NCI-H187 (cell line): ENCODE results near the gene OXCT2.
"Not testable (repeated sequence)": the region's sequence is repeated elsewhere in the genome, so short reads cannot be mapped to it uniquely, and the experiment has no call there.

Experiments
- DNase-seq, 2 experiments: peaks; one replicate each; lab custom pipeline; 2025; lab: John Stamatoyannopoulos, UW

Gene OXCT2

DNA sequence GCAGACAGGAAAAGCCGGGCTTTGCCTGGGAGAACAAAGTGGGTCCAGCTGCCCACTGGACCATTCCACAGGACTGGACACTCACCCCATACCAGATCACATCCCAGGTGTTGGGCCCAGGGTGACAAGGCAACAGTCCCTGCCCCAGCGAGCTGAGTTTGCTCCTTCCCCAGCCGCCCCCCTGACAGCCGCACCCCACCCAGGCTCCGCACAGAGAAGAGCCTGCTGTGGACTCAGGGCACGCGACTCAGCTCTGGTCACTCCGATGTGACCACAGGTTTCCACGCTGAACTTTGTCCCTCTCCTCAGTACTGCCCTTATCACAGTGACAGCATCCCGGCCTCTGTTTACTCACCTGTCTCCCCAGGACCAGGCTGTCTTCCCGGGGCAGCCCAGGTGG is 16.3 kb upstream of the OXCT2 start:
- no peak for DNase-seq

DNA sequence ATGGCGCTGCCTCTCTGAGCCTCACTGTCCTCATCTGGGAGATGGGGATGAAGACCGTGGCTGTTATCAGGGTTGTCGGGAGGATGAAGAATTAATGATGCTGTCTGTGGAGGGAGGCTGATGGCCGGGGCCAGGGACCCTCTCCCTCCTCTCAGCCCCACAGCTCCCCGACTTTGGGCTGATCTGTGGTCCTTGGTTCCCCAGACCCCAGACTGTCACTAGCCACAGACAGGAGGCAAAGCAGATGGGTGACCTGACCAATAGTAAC is 15.9 kb upstream of the OXCT2 start:
- DNase-seq = not testable (repeated sequence)

DNA sequence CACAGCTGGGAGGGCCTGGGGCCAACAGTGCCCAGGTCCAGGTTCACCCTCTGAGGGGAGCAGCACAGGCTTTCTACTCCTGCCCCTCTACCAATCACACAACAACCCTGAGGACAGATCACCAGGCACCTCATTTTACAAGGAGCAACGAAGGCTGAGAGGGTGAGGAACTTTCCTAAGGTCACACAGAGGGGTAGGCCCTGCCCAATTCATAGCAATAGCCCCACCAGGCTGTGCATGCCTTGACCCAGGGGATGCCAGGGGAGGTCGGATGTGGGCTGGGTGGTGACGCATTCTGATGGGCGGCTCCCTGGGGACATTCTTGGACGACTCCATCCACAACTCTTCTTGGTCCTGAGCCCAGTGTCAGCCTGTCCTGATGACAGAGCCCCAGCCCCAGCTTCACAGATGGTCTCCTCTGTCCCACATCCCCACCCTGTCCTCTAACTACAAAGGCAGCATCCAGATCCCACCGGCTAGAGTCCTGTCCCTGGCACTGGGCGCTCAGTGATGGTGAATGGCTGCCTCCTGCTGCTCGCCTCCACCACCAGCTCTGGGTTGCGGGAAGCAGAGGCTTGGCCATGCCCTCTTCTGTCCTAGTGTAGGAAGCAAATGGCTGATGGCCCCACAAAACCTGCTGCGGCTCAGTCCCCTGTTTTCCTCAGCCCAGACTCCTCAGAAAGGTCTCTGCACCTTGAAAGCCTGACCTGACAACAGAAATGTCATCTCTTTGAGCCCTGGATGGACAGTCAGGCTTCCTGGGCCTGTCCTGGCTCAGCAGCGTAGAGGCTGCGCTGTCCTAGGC is 15.4 kb upstream of the OXCT2 start:
- DNase-seq = not testable (repeated sequence)

DNA sequence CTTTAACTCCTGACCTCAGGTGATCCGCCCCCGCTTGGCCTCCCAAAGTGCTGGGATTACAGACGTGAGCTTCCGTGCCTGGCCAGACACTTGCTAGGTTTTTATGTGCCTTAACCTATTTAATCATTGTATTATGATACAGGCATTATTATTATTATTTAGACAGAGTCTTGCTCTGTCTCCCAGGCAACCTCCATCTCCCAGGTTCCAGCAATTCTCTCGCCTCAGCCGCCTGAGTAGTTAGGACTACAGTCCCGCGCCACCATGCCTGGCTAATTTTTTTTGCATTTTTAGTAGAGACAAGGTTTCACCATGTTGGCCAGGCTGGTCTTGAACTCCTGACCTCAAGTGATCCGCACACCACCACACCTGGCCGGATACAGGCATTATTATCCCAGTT is 11.5 kb upstream of the OXCT2 start:
- not testable (repeated sequence) for DNase-seq

DNA sequence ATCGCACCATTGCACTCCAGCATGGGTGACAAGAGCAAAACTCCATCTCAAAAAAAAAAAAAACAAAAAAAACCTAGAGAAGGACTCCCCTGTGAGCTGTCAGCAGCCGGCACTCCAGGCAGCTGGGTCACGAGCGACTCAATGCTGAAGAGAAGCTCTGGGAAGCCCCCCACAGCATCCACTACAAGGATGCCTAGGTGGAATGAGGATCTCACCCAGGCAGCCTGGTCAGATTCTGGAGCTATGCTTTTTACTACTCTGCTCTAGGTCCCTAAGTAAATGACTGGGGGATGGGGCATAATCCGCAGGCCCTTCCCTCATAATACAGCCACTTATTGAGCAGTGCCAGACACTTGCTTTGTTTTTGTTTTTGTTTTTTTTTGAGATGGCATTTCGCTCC is 11.0 kb upstream of the OXCT2 start:
- DNase-seq = no peak

DNA sequence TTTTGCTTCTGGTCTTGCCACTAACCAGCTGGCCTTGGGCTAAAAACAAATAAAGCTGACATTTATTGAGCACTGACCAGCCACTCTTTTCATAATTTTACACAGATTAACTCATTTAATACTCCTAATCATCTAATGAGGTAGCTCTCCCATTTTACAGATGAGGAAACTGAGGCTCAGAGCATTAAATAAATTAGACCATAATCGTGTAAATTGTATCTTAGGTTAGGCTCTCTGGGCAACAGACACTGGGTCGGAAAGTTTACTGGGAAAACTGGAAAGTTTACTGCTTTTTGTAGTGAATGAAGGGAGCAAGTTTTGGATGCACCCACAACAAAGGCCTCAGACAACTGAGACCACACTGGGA is 10.2 kb upstream of the OXCT2 start:
- DNase-seq = no peak

DNA sequence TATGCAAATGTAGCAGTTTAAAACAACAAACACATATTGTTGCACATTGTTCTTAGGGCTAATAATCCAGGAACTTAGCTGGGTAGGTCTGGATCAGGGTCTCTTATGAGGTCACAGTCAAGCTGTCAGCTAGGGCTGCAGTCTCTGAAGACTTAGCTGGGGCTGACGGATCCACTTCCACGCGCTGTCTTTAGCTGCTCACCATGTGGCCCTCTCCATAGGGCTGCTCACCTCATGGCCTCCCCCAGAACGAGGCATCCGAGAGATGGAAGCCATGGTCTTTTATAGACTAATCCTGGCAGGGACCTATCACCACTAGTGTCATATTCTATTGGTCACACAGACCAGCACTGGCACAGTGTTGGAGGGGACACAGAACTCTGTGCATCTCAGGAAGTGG is 8.7 kb upstream of the OXCT2 start:
- no peak for DNase-seq

DNA sequence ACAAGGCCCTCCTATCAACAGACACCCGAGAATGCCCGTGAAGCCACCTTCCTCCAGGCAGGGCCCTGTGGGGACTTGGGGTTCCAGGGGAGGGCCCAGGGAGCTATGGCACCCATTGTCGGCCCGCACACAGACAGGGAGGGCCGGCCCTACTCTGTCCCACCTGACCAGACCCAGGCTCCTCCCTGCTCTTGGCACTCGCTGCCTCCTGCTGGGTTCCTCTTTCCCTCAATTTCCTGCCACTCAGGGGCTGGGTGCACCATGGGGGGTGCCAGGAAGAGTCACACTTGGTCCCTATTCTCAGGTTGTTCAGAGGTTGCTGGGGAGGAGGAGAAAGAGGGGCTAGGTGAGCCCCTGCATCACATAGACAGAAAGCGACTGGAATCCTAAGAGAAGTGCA is 8.0 kb upstream of the OXCT2 start:
- no peak for DNase-seq

DNA sequence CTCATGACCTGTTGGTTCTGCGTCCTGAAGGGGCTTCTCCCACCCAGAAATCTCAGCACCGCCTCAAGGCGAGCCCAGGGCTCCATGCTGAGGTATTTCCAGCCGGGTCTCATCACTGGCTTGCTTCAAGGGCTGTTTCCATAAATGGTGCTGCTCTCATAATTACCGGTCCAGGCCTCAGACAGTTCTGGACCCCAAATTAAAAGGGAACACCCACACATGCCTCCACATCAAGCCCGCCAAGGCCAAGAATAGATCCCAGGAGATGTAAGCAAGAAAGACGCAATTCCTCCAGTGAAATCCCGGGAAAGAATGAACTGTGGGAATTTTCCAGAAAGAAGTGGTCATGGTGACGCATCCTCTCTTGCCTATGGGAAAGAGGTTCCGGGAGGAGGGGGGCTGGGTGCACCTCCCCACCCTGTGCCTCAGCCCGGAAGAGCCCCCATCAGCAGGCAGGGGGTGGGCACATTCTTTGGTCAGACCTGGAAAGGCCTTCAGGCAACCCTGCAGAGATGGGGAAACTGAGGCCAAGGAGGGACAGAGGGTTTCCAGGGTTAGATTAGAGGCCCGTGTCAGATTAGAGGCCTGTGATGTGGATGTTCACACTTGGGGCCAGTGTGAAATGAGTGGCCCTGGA is 7.4 kb upstream of the OXCT2 start:
- not testable (repeated sequence) for DNase-seq

DNA sequence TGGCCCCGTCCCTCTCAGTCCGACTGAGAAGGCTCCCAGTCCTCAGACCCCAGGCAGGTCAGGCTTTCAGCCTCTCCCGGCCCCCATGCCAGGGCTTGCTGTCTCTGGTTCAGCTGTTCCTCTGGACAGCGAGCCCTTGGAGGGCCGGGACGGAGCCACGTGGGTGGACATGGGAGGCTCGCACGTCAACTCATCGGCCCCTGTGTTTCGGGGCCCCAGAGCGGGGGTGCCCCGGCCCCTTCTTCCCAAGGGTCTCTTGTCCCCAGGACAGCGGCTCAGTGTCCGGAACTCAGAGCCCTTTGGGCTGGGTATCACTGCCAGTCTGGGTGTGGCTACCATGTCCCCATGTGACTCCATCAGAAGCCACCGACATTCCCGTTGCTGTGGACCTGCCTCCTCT is 6.7 kb upstream of the OXCT2 start:
- not testable (repeated sequence) for DNase-seq

DNA sequence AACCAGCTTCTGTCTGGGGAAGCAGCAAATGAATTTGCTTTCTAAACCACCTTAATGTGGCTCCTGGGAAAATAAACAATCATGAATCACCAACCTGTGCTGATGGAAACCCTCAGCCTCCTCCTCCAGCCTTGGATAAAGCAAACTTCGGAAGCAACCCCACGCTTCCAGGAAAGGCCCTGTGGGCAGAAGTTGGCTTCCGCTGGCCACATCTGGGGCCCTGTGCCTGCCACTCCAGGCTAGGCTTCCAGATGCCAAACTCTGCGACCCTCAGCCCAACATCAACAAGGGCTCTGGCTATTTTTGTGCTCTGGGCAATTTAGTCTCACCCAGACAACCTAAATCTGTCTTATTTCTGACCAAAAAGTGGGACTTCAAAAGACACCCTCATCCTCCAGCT is 6.2 kb upstream of the OXCT2 start:
- no peak for DNase-seq

DNA sequence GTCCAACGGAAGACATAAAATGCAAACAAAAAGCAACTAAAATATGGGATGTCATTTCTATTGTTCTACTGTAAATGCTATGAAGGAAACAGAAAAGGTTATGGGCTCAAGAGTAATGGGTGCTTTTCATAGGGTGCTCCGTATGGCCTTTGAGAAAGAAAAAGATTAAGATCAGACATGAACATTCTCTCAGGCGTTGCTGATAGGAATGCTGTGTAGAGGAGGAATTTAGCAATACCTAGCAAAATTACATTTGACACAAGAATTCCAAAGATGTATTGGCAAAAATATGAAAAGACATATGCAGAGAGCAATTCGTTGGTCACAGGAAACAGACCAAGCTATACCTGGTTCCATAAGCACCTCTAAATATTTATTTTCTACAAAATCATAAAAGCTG is 5.7 kb upstream of the OXCT2 start:
- no peak for DNase-seq

DNA sequence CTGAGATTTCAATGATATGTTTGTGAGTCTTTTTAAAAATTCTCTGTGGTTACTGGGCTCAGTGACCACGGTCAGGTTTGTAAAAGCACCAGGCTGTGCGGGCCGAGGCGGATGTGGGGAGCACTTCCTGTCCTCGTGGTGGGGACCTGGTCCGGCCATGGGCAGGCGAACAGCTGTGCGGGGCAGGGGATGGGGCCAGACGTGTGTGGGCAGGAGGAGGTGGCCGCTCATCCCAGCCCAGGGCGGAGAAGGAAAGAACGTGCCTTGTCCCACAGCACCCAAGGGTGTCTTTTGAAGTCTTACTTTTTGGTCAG is 5.2 kb upstream of the OXCT2 start:
- DNase-seq = no peak

DNA sequence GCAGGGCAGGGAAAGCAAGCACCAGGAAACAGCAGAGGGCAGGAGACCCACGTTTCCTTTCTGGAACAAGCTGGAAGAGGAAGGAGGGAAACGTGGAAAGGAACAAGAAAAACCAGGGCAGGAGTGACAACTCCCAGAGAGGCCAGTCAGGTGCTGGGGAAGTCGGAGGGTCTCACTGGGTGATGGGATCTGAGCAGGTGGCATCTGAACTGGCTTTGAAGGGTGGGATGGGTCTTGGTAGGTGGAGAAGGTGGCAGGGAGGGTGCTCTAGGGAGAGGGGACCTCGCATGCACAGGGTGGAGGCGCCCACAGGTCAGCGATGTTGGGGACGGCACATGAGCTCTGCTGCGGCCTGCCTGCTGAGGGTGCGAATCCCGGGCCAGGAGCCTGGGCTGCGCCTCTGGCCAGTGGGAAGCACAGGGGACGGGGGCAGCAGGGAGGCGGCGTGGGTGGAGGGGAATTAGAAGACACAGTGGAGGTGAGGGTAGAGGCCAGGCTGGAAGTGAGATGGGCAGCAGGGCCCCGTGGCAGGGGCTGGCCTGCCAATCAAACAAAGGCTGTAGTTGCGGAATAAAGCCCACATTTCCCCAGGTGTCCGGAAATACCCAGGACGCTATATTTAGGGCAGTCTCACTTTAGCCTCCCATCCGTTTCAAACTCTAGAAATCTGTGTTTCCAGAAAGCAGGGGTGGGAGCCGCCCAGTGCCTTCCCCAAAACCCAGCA is 4.7 kb upstream of the OXCT2 start:
- not testable (repeated sequence) for DNase-seq

DNA sequence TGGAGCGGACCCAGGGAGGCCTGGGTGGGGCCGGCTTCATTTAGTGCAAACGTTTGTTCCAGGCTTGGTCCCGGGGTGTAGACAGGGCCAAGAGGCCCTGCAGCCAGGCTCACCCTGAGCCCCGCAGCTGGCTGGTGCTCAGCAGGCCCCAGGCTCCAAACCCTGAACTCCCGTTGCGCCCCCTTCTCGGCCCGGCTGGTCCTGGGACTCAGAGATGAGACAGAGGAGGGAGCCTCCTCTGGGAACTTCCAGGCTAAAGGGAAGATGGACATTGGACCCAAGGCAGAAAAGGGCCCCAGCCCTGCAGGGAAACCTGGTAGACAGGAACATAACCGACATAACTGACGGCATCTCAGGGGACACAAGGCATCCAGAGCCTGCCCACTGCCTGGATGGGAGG is 4.0 kb upstream of the OXCT2 start:
- DNase-seq = not testable (repeated sequence)

DNA sequence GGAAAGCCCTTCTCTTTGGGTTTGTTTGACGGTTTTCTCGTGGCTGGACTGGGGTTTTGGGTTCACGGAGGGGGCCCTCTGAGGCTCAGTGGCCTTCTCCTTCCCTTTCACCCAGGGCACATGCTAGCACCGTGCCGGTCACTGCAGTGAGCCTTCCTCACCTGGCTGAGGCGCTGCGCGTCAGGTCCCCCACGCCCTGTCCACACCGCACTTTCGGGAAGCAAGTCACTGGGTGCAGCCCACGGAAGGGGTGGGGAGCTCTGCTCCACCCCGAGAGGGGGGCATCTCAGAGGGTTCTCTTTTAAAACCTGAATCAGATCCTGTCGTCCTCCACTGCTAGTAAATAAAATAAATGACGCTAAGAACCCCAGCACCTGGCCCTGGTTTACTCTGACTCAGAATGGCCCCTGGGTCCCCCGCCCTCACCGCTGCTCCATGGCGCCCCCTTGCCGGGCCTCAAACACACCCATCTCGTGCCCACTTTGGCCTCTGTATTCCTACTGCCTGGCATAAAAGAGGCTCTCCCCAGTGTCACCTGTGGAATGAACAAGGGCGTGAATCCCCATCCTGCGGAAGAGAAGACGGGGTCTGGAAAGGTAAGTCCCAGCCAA is 2.3 kb upstream of the OXCT2 start:
- not testable (repeated sequence) for DNase-seq

DNA sequence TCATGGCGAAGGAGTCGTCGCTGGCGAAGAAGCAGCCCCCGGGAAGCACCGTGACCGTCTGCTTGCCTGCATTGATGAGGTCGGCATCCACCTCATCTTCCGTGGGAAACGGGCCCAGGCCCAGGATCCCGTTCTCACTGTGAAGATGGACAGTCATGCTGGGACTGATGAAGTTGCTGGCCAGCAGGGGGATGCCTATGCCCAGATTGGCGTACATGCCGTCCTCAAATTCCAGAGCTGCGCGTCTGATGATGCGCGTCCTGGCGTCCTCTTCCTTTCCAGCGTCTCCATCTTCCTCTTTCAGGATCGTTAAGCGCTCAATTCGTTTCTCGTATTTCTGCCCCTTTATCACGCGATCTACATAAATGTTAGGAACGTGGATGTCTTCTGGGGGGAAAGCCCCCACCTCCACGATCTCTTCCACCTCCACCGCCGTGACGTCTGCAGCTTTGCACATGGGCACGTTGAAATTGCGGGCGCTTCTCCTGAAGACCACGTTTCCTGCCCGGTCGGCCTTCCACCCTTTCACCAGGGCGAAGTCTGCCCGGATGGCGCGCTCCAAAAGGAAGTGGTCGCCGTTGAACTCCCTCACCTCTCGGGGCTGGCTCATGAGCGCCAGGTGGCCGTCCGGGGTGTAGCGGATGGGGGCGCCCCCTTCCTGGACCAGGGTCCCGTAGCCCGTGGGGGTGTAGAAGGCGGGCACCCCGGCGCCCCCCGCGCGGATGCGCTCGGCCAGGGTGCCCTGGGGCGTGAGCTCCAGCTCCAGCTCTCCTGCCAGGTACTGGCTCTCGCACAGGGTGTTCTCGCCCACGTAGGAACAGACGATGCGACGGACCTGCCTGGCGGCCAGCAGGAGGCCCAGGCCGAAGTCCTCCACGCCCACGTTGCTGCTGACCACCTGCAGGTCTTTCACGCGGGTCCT is 787 bp downstream of the OXCT2 start:
- not testable (repeated sequence) for DNase-seq

DNA sequence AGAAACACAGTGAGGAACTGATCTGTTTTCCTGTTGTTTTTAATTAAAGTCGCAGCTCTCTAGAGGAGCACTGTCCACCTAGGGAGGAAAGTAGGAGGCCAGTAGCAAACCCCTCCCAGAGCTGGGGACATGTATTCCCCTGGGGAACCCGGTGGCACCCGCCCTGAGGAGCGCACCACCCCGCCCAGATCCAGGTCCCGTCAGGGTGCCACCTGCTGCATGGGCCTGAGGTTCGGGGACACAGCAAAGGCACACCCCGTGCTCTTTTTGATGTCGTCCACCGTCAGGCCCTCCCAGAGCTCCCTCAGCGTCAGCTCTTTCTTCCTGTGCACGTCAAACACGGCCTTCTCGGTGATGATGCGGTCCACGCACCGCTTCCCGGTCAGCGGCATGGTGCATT is 1.6 kb downstream of the OXCT2 start:
- not testable (repeated sequence) for DNase-seq

DNA sequence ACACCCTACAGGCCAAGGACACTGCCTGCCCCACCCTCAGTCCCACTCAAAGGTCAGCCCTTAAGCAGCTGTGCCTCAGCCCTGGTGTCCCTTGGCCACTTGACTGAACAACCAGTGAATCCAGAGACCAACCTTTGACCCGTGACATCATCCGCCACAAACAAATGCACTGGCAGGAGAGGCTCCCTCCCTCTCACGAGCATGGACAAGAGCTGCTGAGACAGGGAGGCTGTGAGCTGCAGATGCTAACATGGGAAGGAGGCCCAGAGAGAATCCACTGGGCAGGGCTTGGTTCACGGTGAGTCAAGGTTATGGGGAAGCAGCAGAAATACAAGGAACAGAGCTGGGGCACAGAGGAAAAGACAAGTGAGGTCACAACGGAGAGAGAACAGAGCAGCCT is 4.7 kb downstream of the OXCT2 start:
- not testable (repeated sequence) for DNase-seq

DNA sequence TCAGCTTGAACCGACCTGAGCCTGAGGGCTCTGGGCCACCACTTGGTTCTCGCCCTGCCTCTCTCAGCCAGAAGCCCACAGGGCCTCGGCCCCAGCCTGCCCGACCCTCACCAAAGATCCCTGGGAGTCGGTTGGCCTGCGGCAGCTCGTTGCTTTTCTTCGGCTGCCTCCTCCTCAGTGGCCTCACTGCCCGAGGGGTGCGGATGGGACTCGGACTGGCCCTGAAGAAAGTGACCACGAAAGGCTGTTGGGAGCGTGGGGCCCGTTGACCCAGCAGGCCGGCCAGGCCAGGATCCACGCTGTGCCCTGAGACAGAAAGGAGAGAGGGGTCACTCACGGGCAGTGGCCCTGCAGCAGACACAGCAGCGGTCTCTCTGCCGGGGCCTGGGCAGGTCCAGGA is 6.6 kb downstream of the OXCT2 start:
- DNase-seq = not testable (repeated sequence)

DNA sequence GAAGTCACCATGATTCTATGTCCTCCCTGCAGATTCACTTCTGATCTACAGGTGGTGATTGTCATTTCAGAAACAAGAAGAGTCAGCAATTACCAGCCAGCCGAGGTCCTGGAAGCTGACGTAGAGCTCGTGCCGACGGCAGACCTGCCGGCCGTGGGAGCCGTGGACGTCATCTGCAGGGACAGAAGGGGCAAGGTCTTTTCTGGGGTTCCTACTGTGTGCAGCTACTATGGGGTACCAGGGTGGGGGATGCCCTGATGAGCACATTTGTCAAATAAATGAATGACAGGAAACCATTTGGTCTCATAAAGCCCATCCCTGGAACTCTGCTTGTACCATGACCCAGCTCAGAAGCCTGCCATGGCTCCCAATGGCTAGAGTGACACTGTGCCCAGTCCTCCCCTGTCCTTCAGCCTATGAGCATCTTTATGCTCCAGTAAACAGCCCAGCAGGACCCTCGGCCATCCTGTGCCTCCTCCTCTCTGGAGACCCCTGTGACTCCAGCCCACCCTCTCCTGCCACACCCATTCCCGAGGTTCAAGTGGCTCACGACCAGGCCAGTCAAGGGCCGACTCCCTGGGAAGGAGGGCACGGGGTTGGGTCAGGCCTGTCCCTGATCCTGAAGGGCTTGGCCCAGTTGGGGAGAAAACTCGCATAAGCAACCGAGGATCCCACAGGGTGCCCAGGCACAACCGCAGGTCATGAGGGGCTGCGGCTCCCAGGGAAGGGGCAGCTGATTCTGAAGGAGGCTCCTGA is 7.4 kb downstream of the OXCT2 start:
- DNase-seq = not testable (repeated sequence)
